ENCODE results near the gene GALNT17. TPM values are rescaled to one million over a fixed set of nuclear protein-coding genes. Genes with fewer than 3 reads are reported as not detected.
"Not testable (repeated sequence)": the region's sequence is repeated elsewhere in the genome, so short reads cannot be mapped to it uniquely, and the experiment has no call there.

Gene GALNT17
- total RNA-seq, 1 experiment from 2014 or later, result not detected

- no TSS peak for BruUV-seq (replicated peaks)
- Histone ChIP-seq H4K20me1 (ENCODE audit: insufficient read depth) (no peaks in the 10 kb centered on the region), H3K9me3 (ENCODE audit: insufficient read depth, low read depth) (no peaks in the 10 kb centered on the region), H3K4me2 (no peak overlapping the region), H3K9me2 (ENCODE audit: insufficient read depth) (no peaks in the 10 kb centered on the region), H3F3A (ENCODE audit: insufficient read depth, low read depth) (no peaks in the 10 kb centered on the region), H3K79me2 (ENCODE audit: low read depth) (no peaks in the 10 kb centered on the region), H3K4me1 (replicated peaks; ENCODE audit: insufficient read depth) (no peaks in the 10 kb centered on the region), H3K27ac (no peak overlapping the region), H3K27me3 (ENCODE audit: insufficient read depth, low read depth) (peaks cover 10% of the 10 kb centered on the region; the same call in 1 of the 2 replicates), H3K4me3 (no peak overlapping the region), H2AFZ (no peak overlapping the region), H3K36me3 (ENCODE audit: low read depth) (no peaks in the 10 kb centered on the region)
- CTCF ChIA-PET, result no interaction called here
- intact Hi-C loops (cut with micrococcal nuclease; ENCODE audit: unreplicated experiment), result no loop called here
- TF ChIP-seq, protein P1, sequence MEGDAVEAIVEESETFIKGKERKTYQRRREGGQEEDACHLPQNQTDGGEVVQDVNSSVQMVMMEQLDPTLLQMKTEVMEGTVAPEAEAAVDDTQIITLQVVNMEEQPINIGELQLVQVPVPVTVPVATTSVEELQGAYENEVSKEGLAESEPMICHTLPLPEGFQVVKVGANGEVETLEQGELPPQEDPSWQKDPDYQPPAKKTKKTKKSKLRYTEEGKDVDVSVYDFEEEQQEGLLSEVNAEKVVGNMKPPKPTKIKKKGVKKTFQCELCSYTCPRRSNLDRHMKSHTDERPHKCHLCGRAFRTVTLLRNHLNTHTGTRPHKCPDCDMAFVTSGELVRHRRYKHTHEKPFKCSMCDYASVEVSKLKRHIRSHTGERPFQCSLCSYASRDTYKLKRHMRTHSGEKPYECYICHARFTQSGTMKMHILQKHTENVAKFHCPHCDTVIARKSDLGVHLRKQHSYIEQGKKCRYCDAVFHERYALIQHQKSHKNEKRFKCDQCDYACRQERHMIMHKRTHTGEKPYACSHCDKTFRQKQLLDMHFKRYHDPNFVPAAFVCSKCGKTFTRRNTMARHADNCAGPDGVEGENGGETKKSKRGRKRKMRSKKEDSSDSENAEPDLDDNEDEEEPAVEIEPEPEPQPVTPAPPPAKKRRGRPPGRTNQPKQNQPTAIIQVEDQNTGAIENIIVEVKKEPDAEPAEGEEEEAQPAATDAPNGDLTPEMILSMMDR (conservative IDR thresholded peaks at IDR 0.05), result no peak
- no peak for TF ChIP-seq EZH2 (IDR thresholded peaks at IDR 0.05; ENCODE audit: low read depth)
- POLR2A ChIA-PET (ENCODE audit: unreplicated experiment), result no interaction called here
- DNase-seq, result no peak
These were observed 459.9 kb downstream of the GALNT17 start for GRCh38 chr7:71591876-71592275.

DNA sequence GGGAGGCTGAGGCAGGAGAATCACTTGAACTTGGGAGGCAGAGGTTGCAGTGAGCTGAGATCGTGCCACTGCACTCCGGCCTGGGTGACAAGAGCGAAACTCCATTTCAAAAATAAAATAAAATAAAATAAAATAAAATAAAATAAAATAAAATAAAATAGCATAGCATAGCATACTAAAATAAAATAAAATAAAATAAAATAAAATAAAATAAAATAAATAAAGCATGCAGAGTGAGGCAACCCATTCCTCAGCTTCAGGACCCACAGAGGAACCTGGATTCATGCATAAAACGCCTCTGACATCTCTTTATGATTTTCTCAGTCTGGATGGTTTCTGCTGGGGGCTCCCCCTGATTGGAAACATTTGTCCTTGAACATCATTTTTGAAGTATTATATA is 460.4 kb downstream of the GALNT17 start:
- H4K20me1 ChIP-seq (ENCODE audit: insufficient read depth); H3K9me3 ChIP-seq (ENCODE audit: insufficient read depth, low read depth); H3K4me2 ChIP-seq; BruUV-seq (replicated peaks); H3K27me3 ChIP-seq (ENCODE audit: insufficient read depth, low read depth); H3K4me1 ChIP-seq (replicated peaks; ENCODE audit: insufficient read depth); CTCF ChIA-PET; H3K27ac ChIP-seq; H3K9me2 ChIP-seq (ENCODE audit: insufficient read depth); H3F3A ChIP-seq (ENCODE audit: insufficient read depth, low read depth); POLR2A ChIA-PET (ENCODE audit: unreplicated experiment); H3K4me3 ChIP-seq; H3K79me2 ChIP-seq (ENCODE audit: low read depth); DNase-seq; H2AFZ ChIP-seq; intact Hi-C loops (cut with micrococcal nuclease; ENCODE audit: unreplicated experiment); H3K36me3 ChIP-seq (ENCODE audit: low read depth): not testable (repeated sequence)

DNA sequence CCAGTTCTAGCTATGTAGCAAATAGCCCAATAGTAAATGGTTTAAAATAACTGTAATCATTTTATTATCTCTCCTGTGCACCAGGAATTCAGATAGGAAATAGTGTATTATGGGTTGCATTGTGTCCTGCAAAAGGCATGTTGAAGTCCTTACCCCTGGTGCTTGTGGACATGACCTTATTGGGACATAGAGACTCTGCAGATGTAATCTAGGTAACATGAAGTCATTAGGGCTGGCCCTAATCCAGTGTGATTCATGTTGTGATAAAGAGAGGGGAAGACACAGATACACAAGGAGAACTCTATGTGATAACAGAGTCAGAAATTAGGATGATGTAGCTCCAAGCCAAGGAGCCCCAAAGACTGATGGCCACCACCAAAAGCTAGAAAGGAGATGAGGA is 462.8 kb downstream of the GALNT17 start:
- intact Hi-C loops (cut with micrococcal nuclease; ENCODE audit: unreplicated experiment), result no loop called here
- Histone ChIP-seq H3K4me1 (replicated peaks; ENCODE audit: insufficient read depth) (no peaks in the 10 kb centered on the region), H3F3A (ENCODE audit: insufficient read depth, low read depth) (no peaks in the 10 kb centered on the region), H3K4me3 (no peak overlapping the region), H3K27me3 (ENCODE audit: insufficient read depth, low read depth) (peaks cover 10% of the 10 kb centered on the region; the same call in 1 of the 2 replicates), H4K20me1 (ENCODE audit: insufficient read depth) (no peaks in the 10 kb centered on the region), H3K9me2 (ENCODE audit: insufficient read depth) (no peaks in the 10 kb centered on the region), H2AFZ (no peak overlapping the region), H3K27ac (no peak overlapping the region), H3K36me3 (ENCODE audit: low read depth) (no peaks in the 10 kb centered on the region), H3K9me3 (ENCODE audit: insufficient read depth, low read depth) (no peaks in the 10 kb centered on the region), H3K4me2 (no peak overlapping the region), H3K79me2 (ENCODE audit: low read depth) (no peaks in the 10 kb centered on the region)
- BruUV-seq (replicated peaks), result no TSS peak
- TF ChIP-seq, protein P1 (conservative IDR thresholded peaks at IDR 0.05), result no peak
- TF ChIP-seq EZH2 (IDR thresholded peaks at IDR 0.05; ENCODE audit: low read depth), result no peak
- POLR2A ChIA-PET (ENCODE audit: unreplicated experiment), result no interaction called here
- CTCF ChIA-PET, result no interaction called here
- DNase-seq, result no peak

DNA sequence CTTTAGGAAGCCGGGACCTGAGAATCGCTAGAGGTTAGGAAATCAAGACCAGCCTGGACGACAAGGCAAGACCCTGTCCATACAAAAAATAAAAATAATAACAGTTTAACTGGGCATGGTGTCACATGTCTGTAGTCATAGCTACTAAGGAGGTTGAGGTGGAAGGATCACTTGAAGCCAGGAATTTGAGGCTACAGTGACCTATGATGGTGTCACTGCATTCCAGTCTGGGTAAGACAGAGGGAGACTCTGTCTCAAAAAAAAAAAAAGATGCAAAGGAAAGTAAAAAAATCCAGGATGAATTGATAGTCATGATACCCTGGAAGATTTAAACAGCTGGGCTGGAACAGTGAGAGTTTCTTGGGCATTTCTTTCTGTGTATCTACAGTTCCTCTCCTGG is 463.2 kb downstream of the GALNT17 start:
- no peaks in the 10 kb centered on the region for H4K20me1 ChIP-seq (ENCODE audit: insufficient read depth)
- H3K9me3 ChIP-seq (ENCODE audit: insufficient read depth, low read depth), result no peaks in the 10 kb centered on the region
- H3K27ac ChIP-seq, result no peak overlapping the region
- H3K4me2 ChIP-seq, result no peak overlapping the region
- DNase-seq, result no peak
- no peaks in the 10 kb centered on the region for H3F3A ChIP-seq (ENCODE audit: insufficient read depth, low read depth)
- intact Hi-C loops (cut with micrococcal nuclease; ENCODE audit: unreplicated experiment), result no loop called here
- POLR2A ChIA-PET (ENCODE audit: unreplicated experiment), result no interaction called here
- TF ChIP-seq, protein P1 (conservative IDR thresholded peaks at IDR 0.05), result no peak
- no peak for TF ChIP-seq EZH2 (IDR thresholded peaks at IDR 0.05; ENCODE audit: low read depth)
- H3K4me1 ChIP-seq (replicated peaks; ENCODE audit: insufficient read depth), result no peaks in the 10 kb centered on the region
- BruUV-seq (replicated peaks), result no TSS peak
- no peaks in the 10 kb centered on the region for H3K79me2 ChIP-seq (ENCODE audit: low read depth)
- H3K4me3 ChIP-seq, result no peak overlapping the region
- no peaks in the 10 kb centered on the region for H3K36me3 ChIP-seq (ENCODE audit: low read depth)
- no peaks in the 10 kb centered on the region for H3K9me2 ChIP-seq (ENCODE audit: insufficient read depth)
- no peak overlapping the region for H2AFZ ChIP-seq
- CTCF ChIA-PET, result no interaction called here
- H3K27me3 ChIP-seq (ENCODE audit: insufficient read depth, low read depth), result peaks cover 10% of the 10 kb centered on the region; the same call in 1 of the 2 replicates
